Mesodermal cell (in vitro differentiated cells): ENCODE data around the gene PKDCC.

Experiments used
- H3K27ac ChIP-seq: 2 replicates; pipeline ENCODE4 v1.7.0; 2013; ENCODE audit warnings: mild to moderate bottlenecking, low read depth, low read length, moderate library complexity; ENCODE audit not compliant: severe bottlenecking
- H3K36me3 ChIP-seq: 2 replicates; pipeline ENCODE4 v1.7.1; 2013; ENCODE audit warnings: mild to moderate bottlenecking, low read length, moderate library complexity; ENCODE audit not compliant: control insufficient read depth, insufficient read depth
- H3K4me1 ChIP-seq: one replicate; pipeline ENCODE4 v1.7.1; 2013; ENCODE audit warnings: mild to moderate bottlenecking, low read length; ENCODE audit not compliant: insufficient read depth, control insufficient read depth, poor library complexity, severe bottlenecking
- H3K4me3 ChIP-seq: 2 replicates; pipeline ENCODE4 v1.7.0; 2013; ENCODE audit warnings: low read length, control low read depth, mild to moderate bottlenecking; ENCODE audit not compliant: insufficient read depth, poor library complexity, severe bottlenecking; ENCODE audit errors: extremely low read depth
- H3K9me3 ChIP-seq: 2 replicates; pipeline ENCODE4 v1.7.1; 2013; ENCODE audit warnings: mild to moderate bottlenecking, low read length, moderate library complexity; ENCODE audit not compliant: control insufficient read depth
- WGBS, 2 experiments: methylation state at CpG; one replicate each; pipeline ENCODE4 v1.1.5; 2013; ENCODE audit warnings: missing lambda C conversion rate in 2 of 2; ENCODE audit not compliant: insufficient coverage in 2 of 2; 5-methylcytosine and 5-hydroxymethylcytosine counted together

Gene PKDCC

GRCh38 chr2:42092084-42092996 is 44.5 kb downstream of the PKDCC start:
- H3K36me3 ChIP-seq, result no peaks in the 10 kb centered on the region
- no peak overlapping the region for H3K4me3 ChIP-seq
- 61 to 67% methylated on average over 4 of the region's 7 CpGs for WGBS, 2 experiments
- peaks cover 5% of the 10 kb centered on the region for H3K4me1 ChIP-seq
- H3K9me3 ChIP-seq, result no peaks in the 10 kb centered on the region
- no peak overlapping the region for H3K27ac ChIP-seq

DNA sequence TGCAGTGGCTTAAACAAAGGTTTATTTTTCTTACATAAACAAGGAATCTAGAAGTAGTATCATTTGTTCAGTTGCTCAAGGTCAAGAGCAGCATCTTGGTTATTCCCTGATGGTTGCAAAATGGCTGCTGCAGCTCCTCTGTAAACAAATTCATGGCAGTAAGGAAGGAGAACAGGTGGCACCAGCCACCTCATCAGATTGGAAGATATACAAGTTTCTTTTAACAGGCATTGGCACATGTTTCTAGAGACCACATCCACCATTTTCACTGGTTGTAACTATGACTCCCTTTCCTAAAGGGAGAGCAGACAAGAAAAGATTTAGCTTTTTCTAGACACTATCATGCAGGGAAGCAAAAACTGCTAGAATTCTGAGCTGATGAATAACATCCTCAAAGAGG is 46.3 kb downstream of the PKDCC start:
- H3K36me3 ChIP-seq, result no peaks in the 10 kb centered on the region
- H3K9me3 ChIP-seq, result no peaks in the 10 kb centered on the region
- H3K27ac ChIP-seq, result no peak overlapping the region
- peaks cover 14% of the 10 kb centered on the region for H3K4me1 ChIP-seq
- H3K4me3 ChIP-seq, result no peak overlapping the region

DNA sequence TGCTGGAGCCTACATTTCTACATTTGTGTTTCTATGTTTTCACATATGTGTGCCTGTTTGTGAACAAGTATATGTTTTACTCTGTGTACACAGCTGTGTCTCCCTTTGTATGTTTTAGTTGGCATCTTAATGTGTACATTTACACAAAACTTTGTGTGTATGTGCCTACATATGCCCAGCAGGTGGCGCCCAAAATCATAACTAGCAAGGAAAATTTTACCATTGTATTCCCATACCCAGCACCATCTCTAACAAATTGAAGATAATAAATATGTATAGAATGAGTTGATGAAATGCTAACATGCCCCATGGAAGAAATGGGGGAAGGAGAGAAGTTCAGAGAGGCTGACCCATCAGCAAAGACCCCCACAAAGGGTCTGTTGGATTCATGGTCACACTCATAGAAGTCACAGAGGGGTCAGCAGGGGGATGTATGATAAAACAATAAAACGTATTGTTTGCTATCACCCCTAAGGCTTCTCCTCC is 48.1 kb downstream of the PKDCC start:
- Histone ChIP-seq H3K4me3 (no peak overlapping the region), H3K36me3 (no peaks in the 10 kb centered on the region), H3K4me1 (peaks cover 14% of the 10 kb centered on the region), H3K27ac (no peak overlapping the region), H3K9me3 (peaks cover 17% of the 10 kb centered on the region)
- no CpG with 5 or more reads among the region's 2 CpGs for WGBS, 2 experiments

DNA sequence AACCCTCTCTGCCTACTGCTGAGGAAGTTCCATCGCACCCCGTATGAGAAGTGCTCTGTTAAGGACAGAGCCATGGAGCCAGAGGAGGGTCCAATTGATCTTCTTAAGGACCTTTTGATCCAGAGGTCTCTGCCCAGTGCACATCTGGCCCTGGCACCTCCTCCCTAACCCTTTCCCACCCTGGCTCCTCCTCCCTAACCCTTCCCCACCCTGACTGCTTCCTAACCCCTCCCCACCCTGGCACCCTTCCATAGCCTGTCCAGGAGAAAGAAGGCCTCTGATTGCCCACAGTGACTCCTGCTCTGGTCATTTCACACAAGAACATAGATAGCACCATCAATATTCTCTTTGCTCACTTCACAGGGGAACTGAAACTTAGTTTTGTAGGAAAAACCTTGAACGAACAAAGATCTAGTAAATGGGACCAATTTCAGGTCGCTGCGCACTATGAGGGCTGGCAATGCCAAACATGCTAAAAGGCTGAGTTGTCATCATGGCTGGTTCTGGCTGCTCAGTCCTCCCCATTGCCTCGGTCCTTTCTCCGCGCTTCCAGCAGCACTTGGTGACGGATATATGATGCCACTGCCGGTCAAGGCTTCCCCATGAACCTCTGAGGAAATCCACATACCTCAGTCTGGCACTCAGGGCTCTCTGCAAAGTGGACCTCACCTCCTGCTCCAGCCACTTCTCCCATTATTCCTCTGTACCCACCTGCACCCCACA is 49.2 kb downstream of the PKDCC start:
- Histone ChIP-seq H3K9me3 (peaks cover 18% of the 10 kb centered on the region), H3K27ac (no peak overlapping the region), H3K4me3 (no peak overlapping the region), H3K36me3 (no peaks in the 10 kb centered on the region), H3K4me1 (peaks cover 16% of the 10 kb centered on the region)
- WGBS, 2 experiments, result 87 to 100% methylated on average over 7 to 10 of the region's 10 CpGs

- H3K27ac ChIP-seq, result no peak overlapping the region
- no peaks in the 10 kb centered on the region for H3K36me3 ChIP-seq
- peaks cover 18% of the 10 kb centered on the region for H3K9me3 ChIP-seq
- 81 to 90% methylated on average over 7 to 9 of the region's 9 CpGs for WGBS, 2 experiments
- H3K4me3 ChIP-seq, result no peak overlapping the region
- peaks cover 30% of the 10 kb centered on the region for H3K4me1 ChIP-seq
These were observed 51.0 kb downstream of the PKDCC start for GRCh38 chr2:42098571-42099437.

GRCh38 chr2:42099438-42100173 is 51.8 kb downstream of the PKDCC start:
- H3K4me3 ChIP-seq, result no peak overlapping the region
- 95 to 100% methylated on average over 3 to 4 of the region's 6 CpGs for WGBS, 2 experiments
- no peaks in the 10 kb centered on the region for H3K36me3 ChIP-seq

DNA sequence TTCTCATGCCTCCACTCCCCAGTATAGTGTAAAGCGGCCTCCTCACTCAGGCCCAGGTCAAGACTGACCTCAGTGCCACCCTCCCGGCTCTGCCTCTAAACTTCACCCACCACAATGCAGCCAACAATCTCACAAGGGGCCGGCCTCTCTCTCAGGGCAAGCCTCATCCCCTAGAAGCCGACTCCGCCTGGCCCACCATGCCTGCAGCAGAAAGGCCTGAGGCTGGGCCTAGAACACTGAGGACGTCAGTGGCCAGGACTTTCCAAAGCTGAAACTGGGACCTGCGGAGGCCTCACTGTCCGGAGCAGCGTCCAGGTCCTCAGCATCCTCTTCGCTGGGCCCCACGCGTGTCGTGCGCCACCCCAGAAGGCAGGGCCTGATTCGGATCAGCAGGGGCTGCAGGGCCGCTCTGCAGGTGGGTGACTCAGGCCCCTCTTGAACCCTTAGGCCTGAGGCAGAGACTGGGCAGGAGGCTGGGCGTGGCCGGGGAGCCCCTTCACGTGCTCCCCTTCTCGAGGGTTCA is 52.9 kb downstream of the PKDCC start:
- Histone ChIP-seq H3K4me1 (peaks cover 38% of the 10 kb centered on the region), H3K27ac (no peak overlapping the region)
- WGBS, 2 experiments, result 87% methylated on average over 17 to 19 of the region's 20 CpGs

More at GRCh38 chr2:42099438-42100173, 51.8 kb downstream of the PKDCC start:
- Histone ChIP-seq H3K27ac (no peak overlapping the region), H3K9me3 (peaks cover 18% of the 10 kb centered on the region), H3K4me1 (peaks cover 35% of the 10 kb centered on the region)

DNA sequence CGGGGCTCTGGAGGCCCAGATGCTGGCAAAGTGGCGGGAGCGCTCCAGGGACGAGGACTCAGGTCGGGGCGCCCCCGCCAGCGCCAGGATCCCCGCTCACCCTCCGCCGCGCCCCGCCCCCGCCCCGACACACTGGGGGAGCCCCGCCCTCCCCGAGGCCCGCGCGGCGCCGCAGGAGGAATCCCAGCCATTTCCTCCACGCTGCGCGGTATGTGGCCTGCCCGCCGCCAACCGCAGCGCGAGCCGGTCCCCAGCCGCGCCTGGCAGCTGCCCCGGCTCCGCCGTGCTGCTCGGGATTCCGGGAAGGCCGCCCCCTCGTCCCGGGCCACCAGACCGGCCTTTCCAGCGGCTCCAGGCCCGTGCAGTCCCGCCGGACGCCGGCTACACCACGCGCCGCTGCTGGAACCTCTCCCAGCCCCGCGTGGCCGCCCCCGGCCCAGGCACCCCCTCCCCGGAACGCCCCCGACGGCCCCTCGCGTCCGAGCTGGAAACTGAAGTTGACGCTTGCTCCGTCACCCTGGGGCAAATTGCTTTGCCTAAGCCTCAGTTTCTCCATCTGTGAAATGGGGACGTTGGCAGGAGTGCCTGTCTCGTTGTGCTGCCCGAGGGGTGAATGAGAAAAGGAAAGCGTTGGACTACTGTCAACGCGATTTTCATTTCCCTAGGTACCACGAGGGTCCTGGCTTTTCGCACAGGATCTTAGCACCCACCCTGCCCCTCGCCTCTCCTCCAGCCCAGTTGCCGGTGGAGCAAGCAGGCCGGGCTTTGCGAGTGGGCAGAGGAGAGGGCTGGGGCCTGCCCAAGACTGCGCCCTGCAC is 53.6 kb downstream of the PKDCC start:
- Histone ChIP-seq H3K27ac (peak overlapping the region; percentile 99), H3K9me3 (peaks cover 18% of the 10 kb centered on the region), H3K4me1 (peaks cover 42% of the 10 kb centered on the region), H3K36me3 (no peaks in the 10 kb centered on the region), H3K4me3 (peak overlapping the region; percentile 26)
- WGBS, 2 experiments, result 29 to 31% methylated on average over 48 to 55 of the region's 77 CpGs

More for the DNA sequence above, 52.9 kb downstream of the PKDCC start:
- Histone ChIP-seq H3K36me3 (no peaks in the 10 kb centered on the region), H3K4me3 (no peak overlapping the region), H3K9me3 (peaks cover 18% of the 10 kb centered on the region)

DNA sequence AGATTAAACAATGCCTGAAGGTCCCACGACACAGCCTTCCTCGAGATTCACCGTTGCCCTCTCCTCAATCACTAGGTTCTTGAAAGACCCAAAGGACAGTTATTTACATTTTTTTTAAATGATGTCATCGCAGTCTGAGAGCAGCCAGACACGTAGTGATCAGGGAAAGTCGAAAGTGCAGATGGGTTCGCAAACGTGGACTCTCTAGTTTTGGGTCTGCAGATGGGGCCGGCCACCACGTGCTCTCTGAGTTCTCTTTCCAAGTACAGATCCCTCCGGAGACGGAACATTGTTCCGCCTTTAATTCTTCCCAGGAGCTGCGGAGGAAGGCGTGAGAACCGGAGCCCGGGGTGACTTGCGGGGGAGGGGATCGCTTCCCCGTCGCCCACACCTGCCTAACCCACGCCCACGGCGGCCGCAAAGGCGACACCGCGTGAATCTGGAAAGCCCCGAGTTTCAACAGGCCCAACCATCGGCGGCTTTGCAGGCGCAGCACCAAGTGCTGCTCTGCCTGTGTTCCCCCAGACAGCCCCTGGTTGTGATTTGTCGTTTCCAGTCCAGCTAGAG is 54.3 kb downstream of the PKDCC start:
- Histone ChIP-seq H3K36me3 (no peaks in the 10 kb centered on the region), H3K4me3 (peak overlapping the region; percentile 26), H3K27ac (peak overlapping the region; percentile 99), H3K4me1 (peaks cover 42% of the 10 kb centered on the region), H3K9me3 (peaks cover 18% of the 10 kb centered on the region)
- 4 to 7% methylated on average over 21 to 31 of the region's 33 CpGs for WGBS, 2 experiments
